SW 1271 (cell line): Measurements from ENCODE around the gene CCDC110.

Source experiments
- DNase-seq, 2 experiments: peaks; one replicate each; lab custom pipeline; 2025; lab: John Stamatoyannopoulos, UW

The CCDC110 gene

DNA sequence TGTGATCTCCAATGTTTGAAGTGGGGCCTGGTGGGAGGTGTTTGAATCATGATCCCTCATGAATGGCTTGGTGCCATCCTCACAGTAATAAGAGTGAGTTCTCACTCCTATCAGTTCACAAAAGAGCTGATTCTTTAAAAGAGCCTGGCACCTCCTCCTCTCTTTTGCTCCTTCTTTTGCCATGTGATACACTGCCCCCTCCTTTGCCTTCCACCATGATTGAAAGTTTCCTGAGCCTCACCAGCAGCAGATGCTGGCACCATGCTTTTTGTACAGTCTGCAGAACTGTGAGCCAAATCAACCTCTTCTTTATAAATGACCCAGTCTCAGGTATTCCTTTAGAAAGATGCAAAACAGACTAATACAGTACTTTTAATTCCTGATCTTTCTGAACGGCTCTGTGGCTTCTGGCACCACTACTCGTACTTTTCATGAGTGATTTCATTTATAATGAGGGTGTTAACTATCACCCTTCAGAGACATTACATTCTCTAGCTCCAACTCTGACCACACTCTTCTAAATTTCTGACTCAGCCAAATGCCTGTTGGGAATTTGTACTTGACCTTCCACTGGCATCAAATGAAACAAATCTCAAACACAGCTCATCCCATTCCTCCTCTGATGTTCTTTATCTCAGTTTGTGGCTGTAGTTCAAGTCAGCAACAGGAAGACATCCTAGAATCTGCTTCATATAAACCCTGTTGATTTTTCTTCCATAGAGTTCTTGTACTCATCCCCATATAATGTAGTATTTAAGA lies 50.0 kb downstream of the CCDC110 start:
- DNase-seq: no peak

DNA sequence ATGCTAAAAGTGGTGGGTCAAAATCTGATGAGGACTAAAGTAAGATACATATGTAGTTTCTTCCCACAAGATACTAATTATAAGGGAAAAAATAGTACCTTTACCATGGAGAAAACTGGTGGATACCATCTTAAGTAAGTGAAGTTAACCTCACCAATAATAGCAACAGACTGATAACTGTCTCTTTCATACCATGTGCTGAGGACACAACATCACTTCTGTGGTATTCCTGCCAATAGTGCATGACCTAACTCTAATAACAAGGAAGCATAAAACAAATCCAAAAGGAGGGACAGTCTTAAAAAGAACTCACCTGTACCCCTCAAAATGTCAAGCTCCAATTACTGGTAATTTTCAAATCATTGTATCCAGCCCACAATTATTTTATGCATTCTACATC lies 54.6 kb downstream of the CCDC110 start:
- no peak for DNase-seq

DNA sequence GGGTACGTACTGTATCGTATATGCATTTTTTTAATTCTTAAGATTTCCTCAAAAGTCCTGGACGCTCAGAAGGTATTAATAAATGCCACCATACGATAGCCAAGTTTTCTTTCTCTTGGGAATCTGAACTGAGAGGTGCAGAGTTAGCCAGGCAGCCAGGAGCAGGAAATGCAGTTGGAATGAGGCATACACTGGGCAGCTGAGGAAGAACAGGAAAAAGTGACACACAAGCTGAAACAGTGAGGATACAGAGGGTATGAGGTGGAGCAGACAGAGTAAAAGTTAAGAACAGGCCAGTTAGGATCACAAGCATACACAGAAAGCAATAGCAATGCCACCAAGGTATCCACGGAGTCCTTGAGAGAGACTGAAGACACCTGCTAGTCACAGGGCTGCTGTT lies 59.1 kb downstream of the CCDC110 start:
- no peak for DNase-seq

DNA sequence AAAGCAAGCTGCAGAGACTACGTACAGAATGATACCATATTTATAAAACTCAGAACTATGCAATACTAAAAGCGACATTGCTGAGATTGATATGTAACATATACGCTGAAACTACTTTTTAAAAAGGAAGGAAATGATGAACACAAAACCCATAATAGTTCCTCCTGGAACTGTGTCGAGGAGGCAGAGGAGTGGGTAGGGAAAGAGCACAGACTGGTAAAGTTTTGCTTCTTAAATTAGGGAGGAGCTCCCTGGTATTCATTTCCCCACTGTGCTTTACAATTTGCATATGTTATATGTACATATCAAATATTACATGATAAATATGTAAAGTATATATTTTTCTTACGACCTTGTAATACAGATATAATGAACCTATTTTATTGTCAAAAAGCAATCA lies 59.7 kb downstream of the CCDC110 start:
- no peak for DNase-seq

DNA sequence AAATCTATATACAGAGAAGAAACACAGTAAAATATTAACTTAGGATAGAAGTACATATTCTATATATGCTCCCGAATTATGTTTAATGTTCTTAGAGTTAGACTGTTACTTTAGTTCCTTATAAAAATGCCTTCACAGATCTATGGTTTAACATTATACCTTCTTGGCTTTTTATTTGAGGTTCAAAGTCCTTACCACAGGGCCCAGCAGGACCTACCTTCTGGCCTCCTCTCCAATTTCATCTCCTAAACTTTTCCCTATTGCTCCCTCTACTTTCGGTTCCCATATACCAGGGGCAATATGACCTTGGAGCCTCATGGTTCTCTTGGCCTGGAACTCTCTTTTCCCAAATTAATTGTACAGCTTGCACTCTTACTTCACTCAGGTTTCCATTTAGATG lies 63.1 kb downstream of the CCDC110 start:
- DNase-seq: no peak

DNA sequence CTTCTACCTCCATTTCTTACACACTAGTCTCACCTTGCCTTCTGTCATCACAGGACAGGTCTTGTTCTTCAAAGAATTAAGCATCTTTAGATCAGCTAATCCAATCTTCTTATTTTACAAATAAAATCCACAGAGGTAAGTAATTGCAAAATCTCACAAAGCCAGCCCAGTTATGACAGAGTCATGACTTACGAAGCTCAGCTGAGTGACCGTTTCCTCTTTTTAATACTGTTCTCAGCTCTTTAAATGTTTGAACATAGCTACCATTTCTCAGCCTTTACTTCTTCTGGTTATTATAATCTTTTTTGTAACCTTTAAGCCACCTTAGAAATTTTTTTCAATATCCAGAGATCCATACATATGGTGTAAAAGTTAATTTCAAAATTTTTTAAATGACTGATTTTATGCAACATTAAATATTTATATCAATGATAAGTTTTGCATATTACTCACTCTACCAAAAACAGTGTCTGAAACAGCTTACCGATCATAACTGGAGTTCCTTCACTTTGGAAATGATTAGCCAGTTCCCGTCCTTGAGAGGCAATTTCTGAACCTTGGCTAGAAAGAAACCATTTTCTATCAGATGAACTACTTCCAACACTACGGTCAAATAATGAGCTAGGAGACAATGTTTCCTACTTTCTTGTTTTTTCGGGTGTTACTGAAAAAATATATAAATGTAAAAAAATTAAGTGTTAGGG lies 66.1 kb downstream of the CCDC110 start:
- DNase-seq: no peak

DNA sequence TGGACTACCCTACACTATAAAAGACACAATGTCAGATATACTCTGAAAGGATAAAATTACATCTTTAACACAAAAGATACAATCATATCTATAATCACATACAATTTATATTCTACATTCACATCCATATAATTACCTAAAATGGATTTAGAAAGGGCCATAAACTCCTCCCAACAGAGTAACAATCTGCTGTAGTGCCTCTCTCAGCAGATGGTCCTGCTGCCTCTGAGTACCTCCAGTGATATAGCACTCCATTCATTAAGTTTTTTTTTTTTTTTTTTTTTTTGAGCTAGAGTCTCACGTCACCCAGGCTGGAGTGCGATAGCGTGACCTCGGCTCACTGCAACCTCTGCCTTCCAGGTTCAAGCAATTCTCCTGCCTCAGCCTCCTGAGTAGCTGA lies 67.5 kb downstream of the CCDC110 start:
- no peak for DNase-seq

DNA sequence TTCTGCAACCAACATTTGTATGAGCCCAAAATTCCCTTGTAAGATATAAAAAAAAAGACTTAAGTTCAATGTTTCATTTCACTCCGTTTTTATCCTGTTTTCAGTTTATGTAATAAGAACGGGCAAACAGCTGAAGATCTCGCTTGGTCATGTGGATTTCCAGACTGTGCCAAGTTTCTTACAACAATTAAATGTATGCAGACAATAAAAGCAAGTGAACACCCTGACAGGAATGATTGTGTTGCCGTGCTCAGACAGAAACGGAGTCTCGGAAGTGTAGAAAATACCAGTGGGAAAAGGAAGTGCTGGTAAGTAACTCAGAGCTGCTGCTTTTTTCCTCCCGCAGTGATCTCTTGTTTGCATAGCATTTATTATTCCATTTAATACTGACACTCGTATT lies 72.1 kb downstream of the CCDC110 start:
- no peak for DNase-seq

DNA sequence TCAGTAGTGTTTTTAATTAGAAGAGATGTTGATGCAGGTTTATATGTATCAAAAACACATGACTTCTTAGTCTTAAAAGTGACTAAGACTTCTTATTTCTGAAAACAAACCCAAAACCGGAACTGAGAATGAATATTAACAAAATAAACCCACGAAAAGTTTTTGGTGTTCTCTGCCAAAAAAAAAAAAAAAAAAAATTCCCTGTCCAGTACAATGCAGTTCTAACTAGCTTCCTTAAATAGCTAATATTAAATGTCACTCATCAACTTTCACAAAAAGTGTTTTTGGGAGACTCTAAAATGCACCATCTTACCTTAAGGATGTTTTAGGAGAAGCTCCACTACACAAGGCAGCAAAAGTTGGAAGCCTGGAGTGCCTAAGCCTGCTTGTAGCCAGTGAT lies 72.9 kb downstream of the CCDC110 start:
- no peak for DNase-seq

DNA sequence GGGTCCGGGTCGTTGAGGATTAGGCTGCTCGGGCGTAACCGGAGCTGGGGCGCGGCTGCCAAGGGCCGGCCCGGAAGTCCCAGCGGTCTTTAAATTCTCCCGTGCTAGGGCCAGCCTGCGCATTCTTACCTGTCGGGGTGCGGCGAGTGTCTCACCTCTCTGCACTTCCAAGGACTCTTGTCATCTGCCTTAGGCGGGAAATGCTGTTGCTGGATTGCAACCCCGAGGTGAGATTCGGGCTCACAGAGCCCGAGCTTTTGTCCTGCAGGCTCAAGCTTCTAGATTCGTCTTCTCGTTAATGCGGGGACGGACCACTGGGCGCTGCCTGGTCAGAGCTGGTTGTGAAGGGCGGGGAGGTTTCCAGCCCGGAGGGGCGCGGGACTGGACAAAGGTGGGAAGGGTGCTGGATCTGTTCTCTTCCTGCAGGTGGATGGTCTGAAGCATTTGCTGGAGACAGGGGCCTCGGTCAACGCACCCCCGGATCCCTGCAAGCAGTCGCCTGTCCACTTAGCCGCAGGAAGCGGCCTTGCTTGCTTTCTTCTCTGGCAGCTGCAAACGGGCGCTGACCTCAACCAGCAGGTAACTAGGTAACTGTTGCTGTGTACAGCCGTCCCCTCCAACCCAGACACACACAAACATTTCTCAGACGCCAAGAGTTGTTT lies 74.7 kb downstream of the CCDC110 start, which contains the start of gene ANKRD37:
TSS of gene ANKRD37 (plus strand) at position 118 of the 662 bp plus-strand sequence. CDS start at position 201, 83 bp downstream.
- DNase-seq: no peak

DNA sequence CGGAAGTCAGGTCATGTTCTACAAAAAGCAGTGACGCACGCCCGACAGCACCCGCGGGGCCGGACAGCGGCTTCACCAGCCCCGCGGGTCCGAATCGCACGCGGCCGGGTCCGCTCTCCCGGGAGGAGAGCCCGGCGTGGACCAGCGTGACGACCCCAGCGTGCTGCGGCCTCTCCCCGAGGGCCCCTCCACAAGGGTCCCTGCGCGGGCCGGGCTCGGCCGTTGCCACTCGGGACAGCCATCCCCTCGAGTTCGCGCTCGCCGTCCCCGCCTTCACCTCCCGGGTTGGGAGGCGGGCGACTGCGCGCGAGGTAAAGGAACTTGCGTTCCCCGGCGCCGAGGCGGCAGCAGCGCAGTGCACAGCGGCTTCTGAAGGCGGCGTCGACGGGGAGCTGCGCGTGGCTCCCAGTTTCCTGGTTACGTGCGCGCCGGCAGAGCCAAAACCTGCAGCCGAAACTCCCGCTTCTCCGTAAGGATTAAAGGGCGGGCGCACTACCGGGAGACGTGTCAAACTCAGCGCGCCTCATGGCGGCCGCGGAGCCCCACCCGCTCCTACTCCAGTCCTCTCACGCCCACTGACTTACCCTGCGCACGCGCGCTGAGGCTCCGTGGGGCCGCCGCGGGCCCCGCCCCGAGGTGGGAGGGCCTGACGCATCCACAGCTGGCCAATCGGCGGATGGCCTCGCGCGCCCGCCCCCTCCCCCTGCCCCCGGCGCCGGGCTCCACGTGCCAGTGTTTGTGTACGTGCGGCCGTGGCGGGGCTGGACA lies 75.4 kb downstream of the CCDC110 start:
- DNase-seq: peak; percentile 62 to 83

DNA sequence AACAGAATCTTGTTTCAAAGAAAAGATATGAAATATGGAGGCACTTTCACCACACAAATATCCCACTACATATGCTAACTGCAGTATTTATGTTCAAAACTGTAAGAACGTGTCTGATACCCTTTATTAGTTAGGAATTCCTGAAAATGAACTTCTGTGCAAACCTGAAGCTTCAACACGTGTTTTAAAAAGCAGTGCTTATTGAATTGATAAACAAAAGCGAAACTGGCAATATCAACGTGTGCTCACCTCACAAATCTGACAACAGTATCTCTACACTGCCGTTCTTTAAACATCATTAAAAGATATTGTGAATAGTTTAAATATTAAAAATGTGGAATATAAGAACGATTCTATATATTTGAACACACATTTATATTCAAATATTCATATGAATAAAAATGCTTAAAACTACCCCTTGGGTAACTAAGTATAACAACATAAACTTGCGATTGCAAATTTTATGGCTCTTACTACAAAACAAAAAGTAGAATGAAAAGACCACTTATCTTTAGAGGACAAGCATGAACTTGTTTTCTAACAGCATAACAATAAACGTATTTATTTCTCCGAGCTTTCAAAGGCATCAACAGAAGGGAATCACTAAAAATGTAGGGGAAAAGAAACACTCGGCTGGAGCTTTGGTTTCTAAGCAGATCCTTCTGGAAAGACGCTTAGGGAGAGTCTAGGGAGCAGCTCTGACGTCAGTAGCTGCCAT lies 76.1 kb downstream of the CCDC110 start, which contains the start of gene LRP2BP:
TSS of gene LRP2BP (minus strand) at position 687 of the 718 bp plus-strand sequence. CDS start 17,738 bp downstream, outside the sequence.
- no peak for DNase-seq
